Endothelial cell of umbilical vein (primary cell): ENCODE results near the gene SLC35D2. TPM values are rescaled to one million over a fixed set of nuclear protein-coding genes. Genes with fewer than 3 reads are reported as not detected.

Experiments
- BruUV-seq: library from RNA; stranded (reverse); fragments of 400-500 nt; replicated peaks from 2 replicates; lab custom pipeline; 2021; lab: Mats Ljungman, UMichigan
- CTCF ChIA-PET: fragments of 300-600, 350-600 bp; sonication (Branson Sonifier 250); formaldehyde crosslinking; loops from one replicate; lab custom pipeline; 2021; ENCODE audit warnings: antibody characterized with exemption, inconsistent platforms; lab: Charles Lee
- POLR2A ChIA-PET: fragments of 300-600, 350-600 bp; sonication (Branson Sonifier 250); formaldehyde crosslinking; loops from one replicate; lab custom pipeline; 2021; ENCODE audit warnings: antibody characterized with exemption, inconsistent platforms; lab: Charles Lee
- DNase-seq: peaks from one replicate; pipeline ENCODE4 v3.0.0-alpha.2; 2011; ENCODE audit warnings: low read depth, low spot score
- FAIRE-seq: peaks from 2 replicates; lab custom pipeline; 2011; peaks lifted over from hg19 to GRCh38; lab: Jason Lieb, UNC
- H2AFZ ChIP-seq: 2 replicates; pipeline ENCODE4 v1.6.0; 2012; ENCODE audit warnings: low read depth, low read length, control low read depth, inconsistent platforms
- H3K27ac ChIP-seq: 2 replicates; pipeline ENCODE4 v1.5.1; 2011; ENCODE audit warnings: low read depth, mild to moderate bottlenecking, control low read depth, low read length, moderate library complexity; ENCODE audit not compliant: insufficient read depth
- H3K27me3 ChIP-seq, 2 experiments: 2 replicates each; pipeline versions ENCODE4 v1.6.0 to v1.6.1; 2011; ENCODE audit warnings: low read length in 2 of 2, mixed read lengths in 1 of 2; ENCODE audit not compliant: control insufficient read depth in 2 of 2, insufficient read depth in 2 of 2
- H3K36me3 ChIP-seq, 2 experiments: 2 replicates in 1 of 2; 3 replicates in 1 of 2; pipeline ENCODE4 v1.5.1; 2011; ENCODE audit warnings: low read length in 2 of 2, mild to moderate bottlenecking in 1 of 2, moderate library complexity in 1 of 2; ENCODE audit not compliant: control insufficient read depth in 2 of 2, insufficient read depth in 2 of 2; ENCODE audit errors: extremely low read depth in 1 of 2
- H3K4me1 ChIP-seq: 3 replicates; pipeline ENCODE4 v1.5.1; 2011; ENCODE audit warnings: mild to moderate bottlenecking, low read length; ENCODE audit not compliant: control insufficient read depth, insufficient read depth; ENCODE audit errors: extremely low read depth
- H3K4me2 ChIP-seq: 2 replicates; pipeline ENCODE4 v1.6.1; 2011; ENCODE audit warnings: low read length, control low read depth, mixed read lengths; ENCODE audit not compliant: insufficient read depth
- H3K4me3 ChIP-seq, 3 experiments: fragments of 200-600 bp in 1 of 3; sonication (generic), shearing (Covaris generic) in 1 of 3; replicated peaks in 1 of 3; 2 replicates each; pipeline ENCODE4 v1.5.1; 2011 to 2016; ENCODE audit warnings: control low read depth in 3 of 3, low read length in 3 of 3, mild to moderate bottlenecking in 2 of 3, inconsistent platforms in 1 of 3, low read depth in 1 of 3, moderate library complexity in 1 of 3; ENCODE audit not compliant: insufficient read depth in 1 of 3
- H3K79me2 ChIP-seq: 2 replicates; pipeline ENCODE4 v1.6.0; 2012; ENCODE audit warnings: low read length, inconsistent platforms; ENCODE audit not compliant: control insufficient read depth, insufficient read depth
- H3K9ac ChIP-seq: replicated peaks from 2 replicates; pipeline ENCODE3; 2011; ENCODE audit warnings: low read length, control low read depth; ENCODE audit not compliant: insufficient read depth; ENCODE audit errors: extremely low read depth
- H3K9me1 ChIP-seq: replicated peaks from 3 replicates; pipeline ENCODE4 v1.6.0; 2011; ENCODE audit warnings: mild to moderate bottlenecking, low read length; ENCODE audit not compliant: control insufficient read depth, insufficient read depth; ENCODE audit errors: extremely low read depth
- H3K9me3 ChIP-seq: replicated peaks from 2 replicates; pipeline ENCODE4 v1.5.1; 2012; ENCODE audit warnings: low read length, inconsistent platforms; ENCODE audit not compliant: control insufficient read depth, insufficient read depth
- H4K20me1 ChIP-seq: replicated peaks from 2 replicates; pipeline ENCODE3; 2011; ENCODE audit warnings: mild to moderate bottlenecking, low read length; ENCODE audit not compliant: control insufficient read depth, insufficient read depth; ENCODE audit errors: extremely low read depth
- CTCF ChIP-seq, 2 donors: IDR thresholded peaks; 1 replicate in 1 of 2; 2 replicates in 1 of 2; pipeline ENCODE4 v1.5.1; 2011; ENCODE audit warnings: low read length in 2 of 2, mild to moderate bottlenecking in 2 of 2, moderate library complexity in 2 of 2, control low read depth in 1 of 2, inconsistent platforms in 1 of 2, low read depth in 1 of 2; ENCODE audit not compliant: insufficient read depth in 1 of 2; ENCODE audit errors: extremely low read depth in 1 of 2
- EZH2 ChIP-seq: IDR thresholded peaks from 2 replicates; pipeline ENCODE4 v1.6.1; 2012; ENCODE audit warnings: borderline replicate concordance, low read depth, mild to moderate bottlenecking, moderate library complexity, low read length, inconsistent platforms; ENCODE audit not compliant: severe bottlenecking
- FOS ChIP-seq: IDR thresholded peaks from 2 replicates; pipeline ENCODE4 v1.6.1; 2011; ENCODE audit warnings: mild to moderate bottlenecking, low read length, moderate library complexity, borderline replicate concordance; ENCODE audit not compliant: insufficient read depth
- GATA2 ChIP-seq: IDR thresholded peaks from 2 replicates; pipeline ENCODE4 v1.7.0; 2011; ENCODE audit warnings: low read depth, mild to moderate bottlenecking, moderate library complexity, mixed read lengths, low read length; ENCODE audit not compliant: insufficient read length, insufficient read depth
- JUN ChIP-seq: IDR thresholded peaks from 2 replicates; pipeline ENCODE4 v1.6.1; 2011; ENCODE audit warnings: borderline replicate concordance, low read depth; ENCODE audit not compliant: insufficient read length, insufficient read depth
- MAX ChIP-seq: IDR thresholded peaks from 2 replicates; pipeline ENCODE4 v1.6.1; 2011; ENCODE audit not compliant: insufficient read depth, insufficient read length
- MYC ChIP-seq: IDR thresholded peaks from one replicate; pipeline ENCODE4 v1.6.1; 2011; ENCODE audit warnings: mild to moderate bottlenecking, low read depth, low read length
- POLR2A ChIP-seq: IDR thresholded peaks from 2 replicates; pipeline ENCODE4 v1.6.1; 2012; ENCODE audit warnings: low read depth, mild to moderate bottlenecking, control low read depth, low read length
- POLR2AphosphoS5 ChIP-seq: IDR thresholded peaks from 2 replicates; pipeline ENCODE4 v1.6.1; 2012; ENCODE audit warnings: low read depth, mild to moderate bottlenecking, control low read depth, low read length, moderate library complexity; ENCODE audit not compliant: insufficient read depth
- dilution Hi-C: fragments of 300-500 bp; cut with MboI; formaldehyde crosslinking; loops from one replicate; pipeline ENCODE4 v1.15.0; 2019; ENCODE audit warnings: low sequenced_read_pairs; ENCODE audit not compliant: extremely low pct_ligation_motif_present
- intact Hi-C: fragments of 100-400 bp; cut with micrococcal nuclease; formaldehyde crosslinking; loops from one replicate; pipeline ENCODE4 v1.10.0; 2022
- polyA plus RNA-seq, 4 experiments: library from polyadenylated mRNA; depleted of rRNA in 3 of 4; stranded (reverse) in 3 of 4; unstranded in 1 of 4; fragments of >200 nt; gene quantifications; 2 replicates each; pipeline versions ENCODE4 v1.2.1 to v1.2.3, GENCODE V29; 2011 to 2012; ENCODE audit warnings: missing spikeins in 1 of 4
- total RNA-seq: library from RNA; stranded (reverse); gene quantifications from 2 replicates; pipeline ENCODE4 v1.2.3, GENCODE V29; 2021

SLC35D2 gene
- total and polyA plus RNA-seq, 2 donors (not counting 3 experiments of a cell fraction or from before 2014, with no cell fraction given), result 21.1 to 29.9 TPM

GRCh38 chr9:96379461-96379860 lies 4.0 kb downstream of the SLC35D2 start:
- BruUV-seq, result no TSS peak
- H3K27me3 ChIP-seq, result no peaks in the 10 kb centered on the region

More at GRCh38 chr9:96379461-96379860, 4.0 kb downstream of the SLC35D2 start:
- dilution Hi-C loops (no loop called here), intact Hi-C loops (no loop called here)
- FAIRE-seq (no peak), DNase-seq (no peak)
- Histone ChIP-seq H4K20me1 (no peaks in the 10 kb centered on the region), H3K79me2 (peaks cover 34% of the 10 kb centered on the region), H3K27ac (no peak overlapping the region), H3K9me1 (no peaks in the 10 kb centered on the region), H3K9me3 (no peaks in the 10 kb centered on the region), H3K4me3 (no peak overlapping the region), H2AFZ (no peak overlapping the region), H3K36me3 (peaks cover 0 to 2% of the 10 kb centered on the region in 2 experiments), H3K9ac (no peak overlapping the region), H3K4me1 (peaks cover 29% of the 10 kb centered on the region), H3K4me2 (no peak overlapping the region)
- TF ChIP-seq MYC (no peak), CTCF (IDR thresholded peaks at IDR 0.05; ENCODE audit: extremely low read depth in 1 of 2, insufficient read depth in 1 of 2, low read depth in 1 of 2, low read length in 2 of 2) (no peak), GATA2 (no peak), JUN (no peak), MAX (no peak), POLR2AphosphoS5 (no peak), EZH2 (no peak), POLR2A (no peak), FOS (no peak)
- ChIA-PET CTCF (interaction anchor here (1.3 to 1.5 kb wide), 2 partner anchors 30 to 35 kb away, joined by 4 read pairs; no protein-coding TSS in a partner anchor), POLR2A (no interaction called here)
